ENCODE results near the gene DDR1.
"Not testable (repeated sequence)": the region's sequence is repeated elsewhere in the genome, so short reads cannot be mapped to it uniquely, and the experiment has no call there.

DDR1 gene

DNA sequence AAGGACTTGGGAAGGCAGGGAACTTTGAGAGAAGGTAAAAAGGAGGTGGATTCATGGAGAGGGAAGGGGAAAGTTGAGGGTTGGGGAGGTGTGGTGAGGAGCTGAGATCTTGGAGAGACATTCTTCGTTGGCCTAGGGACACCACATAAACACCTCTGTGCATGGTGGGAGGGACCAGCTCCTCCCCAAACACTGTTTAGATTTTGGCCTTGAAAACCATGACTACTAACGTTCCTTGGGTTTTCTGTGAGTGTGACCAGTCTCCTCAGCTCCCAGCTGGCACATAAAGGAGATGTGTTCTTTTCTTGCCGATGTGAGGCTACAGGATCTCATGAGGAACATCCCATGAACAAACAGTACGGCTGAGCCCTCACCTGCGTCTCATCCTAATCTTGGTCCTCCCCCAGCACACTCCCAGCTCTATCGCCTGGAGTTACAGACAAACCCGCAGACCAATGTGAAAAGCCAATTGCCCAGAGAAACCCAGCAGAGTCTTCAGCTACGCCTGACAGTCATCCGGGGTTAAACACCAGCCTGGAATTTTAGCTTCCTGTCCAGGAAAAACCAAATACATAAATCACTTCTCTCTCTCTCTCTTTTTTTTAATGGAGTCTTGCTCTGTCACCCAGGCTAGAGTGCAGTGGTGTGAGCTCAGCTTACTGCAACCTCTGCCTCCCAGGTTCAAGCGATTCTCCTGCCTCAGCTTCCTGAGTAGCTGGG lies 22.0 kb upstream of the DDR1 start:
- no peaks in the 10 kb centered on the region for H4K20me1 ChIP-seq (ENCODE audit: insufficient read depth)
- H3K9ac ChIP-seq = no peak overlapping the region
- H3K4me1 ChIP-seq (ENCODE audit: low read depth, poor library complexity, severe bottlenecking) = no peaks in the 10 kb centered on the region
- H3K4me3 ChIP-seq (IDR thresholded peaks at IDR 0.05; ENCODE audit: insufficient read depth, low read depth, low read length) = no peak overlapping the region
- no peaks in the 10 kb centered on the region for H3K27me3 ChIP-seq (ENCODE audit: insufficient read depth, low read depth)
- H3K36me3 ChIP-seq (ENCODE audit: insufficient read depth) = no peaks in the 10 kb centered on the region
- no peak overlapping the region for H3K4me2 ChIP-seq
- TF ChIP-seq, protein P1, sequence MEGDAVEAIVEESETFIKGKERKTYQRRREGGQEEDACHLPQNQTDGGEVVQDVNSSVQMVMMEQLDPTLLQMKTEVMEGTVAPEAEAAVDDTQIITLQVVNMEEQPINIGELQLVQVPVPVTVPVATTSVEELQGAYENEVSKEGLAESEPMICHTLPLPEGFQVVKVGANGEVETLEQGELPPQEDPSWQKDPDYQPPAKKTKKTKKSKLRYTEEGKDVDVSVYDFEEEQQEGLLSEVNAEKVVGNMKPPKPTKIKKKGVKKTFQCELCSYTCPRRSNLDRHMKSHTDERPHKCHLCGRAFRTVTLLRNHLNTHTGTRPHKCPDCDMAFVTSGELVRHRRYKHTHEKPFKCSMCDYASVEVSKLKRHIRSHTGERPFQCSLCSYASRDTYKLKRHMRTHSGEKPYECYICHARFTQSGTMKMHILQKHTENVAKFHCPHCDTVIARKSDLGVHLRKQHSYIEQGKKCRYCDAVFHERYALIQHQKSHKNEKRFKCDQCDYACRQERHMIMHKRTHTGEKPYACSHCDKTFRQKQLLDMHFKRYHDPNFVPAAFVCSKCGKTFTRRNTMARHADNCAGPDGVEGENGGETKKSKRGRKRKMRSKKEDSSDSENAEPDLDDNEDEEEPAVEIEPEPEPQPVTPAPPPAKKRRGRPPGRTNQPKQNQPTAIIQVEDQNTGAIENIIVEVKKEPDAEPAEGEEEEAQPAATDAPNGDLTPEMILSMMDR (conservative IDR thresholded peaks at IDR 0.05; ENCODE audit: low read depth, low read length) = no peak
- H3K27ac ChIP-seq = no peak overlapping the region
- no peaks in the 10 kb centered on the region for H3K79me2 ChIP-seq (ENCODE audit: insufficient read depth, low read depth)
- H2AFZ ChIP-seq (ENCODE audit: low read depth) = no peak overlapping the region

- Histone ChIP-seq H3K4me3 (IDR thresholded peaks at IDR 0.05; ENCODE audit: insufficient read depth, low read depth, low read length) (no peak overlapping the region), H3K4me2 (no peak overlapping the region), H3K27ac (no peak overlapping the region), H3K36me3 (ENCODE audit: insufficient read depth) (no peaks in the 10 kb centered on the region), H3K4me1 (ENCODE audit: low read depth, poor library complexity, severe bottlenecking) (no peaks in the 10 kb centered on the region), H3K9ac (no peak overlapping the region), H2AFZ (ENCODE audit: low read depth) (no peak overlapping the region), H3K27me3 (ENCODE audit: insufficient read depth, low read depth) (no peaks in the 10 kb centered on the region), H3K79me2 (ENCODE audit: insufficient read depth, low read depth) (no peaks in the 10 kb centered on the region), H4K20me1 (ENCODE audit: insufficient read depth) (no peaks in the 10 kb centered on the region)
- TF ChIP-seq, protein P1 (conservative IDR thresholded peaks at IDR 0.05; ENCODE audit: low read depth, low read length) = no peak
Measured at GRCh38 chr6:30864325-30864724, 20.0 kb upstream of the DDR1 start.

- not testable (repeated sequence) for H3K4me1 ChIP-seq (ENCODE audit: low read depth, poor library complexity, severe bottlenecking); H3K4me3 ChIP-seq (IDR thresholded peaks at IDR 0.05; ENCODE audit: insufficient read depth, low read depth, low read length); H3K4me2 ChIP-seq
Measured at GRCh38 chr6:30869241-30869749, 15.0 kb upstream of the DDR1 start.

DNA sequence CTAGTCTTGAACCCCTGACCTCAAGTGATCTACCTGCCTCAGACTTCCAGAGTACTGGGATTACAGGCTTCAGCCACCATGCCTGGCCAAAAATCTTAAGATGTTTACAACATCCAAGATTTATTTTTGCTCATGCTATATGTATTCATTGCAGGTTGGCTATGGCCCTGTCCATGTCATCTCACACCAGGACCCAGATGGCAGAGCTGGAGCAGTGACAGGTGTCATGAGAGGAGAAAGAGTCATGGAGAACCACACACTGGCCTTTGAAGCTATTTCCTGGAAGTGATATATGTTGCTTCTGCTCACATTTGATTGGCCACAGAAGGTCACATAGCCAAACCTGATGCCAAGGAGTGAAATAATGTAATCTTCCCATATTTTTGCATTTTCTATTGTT lies 13.8 kb upstream of the DDR1 start:
- Histone ChIP-seq H3K79me2 (ENCODE audit: insufficient read depth, low read depth) (no peaks in the 10 kb centered on the region), H3K9ac (no peak overlapping the region), H3K4me1 (ENCODE audit: low read depth, poor library complexity, severe bottlenecking) (no peaks in the 10 kb centered on the region), H3K36me3 (ENCODE audit: insufficient read depth) (no peaks in the 10 kb centered on the region), H3K27me3 (ENCODE audit: insufficient read depth, low read depth) (no peaks in the 10 kb centered on the region), H3K27ac (no peak overlapping the region), H3K4me3 (IDR thresholded peaks at IDR 0.05; ENCODE audit: insufficient read depth, low read depth, low read length) (no peak overlapping the region), H4K20me1 (ENCODE audit: insufficient read depth) (no peaks in the 10 kb centered on the region), H2AFZ (ENCODE audit: low read depth) (no peak overlapping the region), H3K4me2 (no peak overlapping the region)
- TF ChIP-seq, protein P1 (conservative IDR thresholded peaks at IDR 0.05; ENCODE audit: low read depth, low read length) = no peak

More at GRCh38 chr6:30869241-30869749, 15.0 kb upstream of the DDR1 start:
- not testable (repeated sequence) for H3K79me2 ChIP-seq (ENCODE audit: insufficient read depth, low read depth); H3K9ac ChIP-seq; H2AFZ ChIP-seq (ENCODE audit: low read depth); H3K27me3 ChIP-seq (ENCODE audit: insufficient read depth, low read depth); H4K20me1 ChIP-seq (ENCODE audit: insufficient read depth); H3K27ac ChIP-seq; H3K36me3 ChIP-seq (ENCODE audit: insufficient read depth)

- Histone ChIP-seq H3K4me2 (no peak overlapping the region), H4K20me1 (ENCODE audit: insufficient read depth) (no peaks in the 10 kb centered on the region), H3K4me1 (ENCODE audit: low read depth, poor library complexity, severe bottlenecking) (no peaks in the 10 kb centered on the region), H3K4me3 (IDR thresholded peaks at IDR 0.05; ENCODE audit: insufficient read depth, low read depth, low read length) (no peak overlapping the region), H3K36me3 (ENCODE audit: insufficient read depth) (no peaks in the 10 kb centered on the region), H3K79me2 (ENCODE audit: insufficient read depth, low read depth) (no peaks in the 10 kb centered on the region), H3K27ac (no peak overlapping the region), H3K9ac (no peak overlapping the region), H2AFZ (ENCODE audit: low read depth) (no peak overlapping the region), H3K27me3 (ENCODE audit: insufficient read depth, low read depth) (no peaks in the 10 kb centered on the region)
- TF ChIP-seq, protein P1 (conservative IDR thresholded peaks at IDR 0.05; ENCODE audit: low read depth, low read length) = no peak
Measured at GRCh38 chr6:30871592-30872183, 12.6 kb upstream of the DDR1 start.
